CD4-positive, alpha-beta T cell treated with Interferon gamma for 1 hour (primary cell): ENCODE results near the gene CCIN.
"Not testable (repeated sequence)": the region's sequence is repeated elsewhere in the genome, so short reads cannot be mapped to it uniquely, and the experiment has no call there.

ENCODE experiments used
- DNase-seq: peaks from one replicate; pipeline ENCODE4 v3.0.0-alpha.2; 2020

Gene CCIN

DNA sequence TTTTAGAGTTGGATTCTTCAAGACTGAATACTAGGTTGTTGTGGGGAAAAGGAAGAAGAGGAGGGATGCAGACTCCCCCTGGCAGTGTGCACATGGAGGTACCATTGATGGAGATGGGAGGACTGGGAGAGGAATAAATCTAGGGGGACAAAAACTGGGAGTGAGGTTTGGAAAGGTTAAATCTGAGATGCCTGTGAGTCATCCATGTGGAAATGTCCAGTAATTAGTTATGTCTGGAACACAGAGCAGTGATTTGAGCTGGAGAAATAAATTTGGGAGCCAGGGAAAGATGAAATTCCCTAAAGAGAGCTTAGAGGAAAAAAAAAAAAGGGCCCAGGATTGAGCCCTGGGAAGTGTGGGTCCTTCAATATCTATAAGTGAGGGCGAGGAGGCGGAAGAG, 8.0 kb upstream of the CCIN start:
- DNase-seq = no peak

DNA sequence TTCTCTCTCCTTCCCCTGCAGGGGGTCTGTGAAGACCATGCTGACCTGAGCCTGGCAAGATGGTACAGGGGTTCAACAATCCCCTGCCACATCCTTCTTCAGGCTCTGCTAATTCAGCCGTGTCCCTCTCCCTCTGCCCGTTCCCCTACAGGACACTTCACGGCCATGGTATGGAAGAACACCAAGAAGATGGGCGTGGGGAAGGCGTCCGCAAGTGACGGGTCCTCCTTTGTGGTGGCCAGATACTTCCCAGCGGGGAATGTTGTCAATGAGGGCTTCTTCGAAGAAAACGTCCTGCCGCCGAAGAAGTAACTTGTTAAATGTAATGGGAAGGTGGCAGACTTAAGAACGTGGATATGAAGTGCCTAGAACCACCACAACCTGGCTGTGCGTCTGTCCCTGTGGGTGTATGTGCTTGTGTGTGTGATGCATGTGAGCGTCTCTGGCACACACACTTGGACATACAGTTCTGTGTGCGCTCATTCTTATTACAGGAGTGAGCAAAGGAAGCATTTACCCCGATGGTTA, 6.9 kb upstream of the CCIN start:
- no peak for DNase-seq

DNA sequence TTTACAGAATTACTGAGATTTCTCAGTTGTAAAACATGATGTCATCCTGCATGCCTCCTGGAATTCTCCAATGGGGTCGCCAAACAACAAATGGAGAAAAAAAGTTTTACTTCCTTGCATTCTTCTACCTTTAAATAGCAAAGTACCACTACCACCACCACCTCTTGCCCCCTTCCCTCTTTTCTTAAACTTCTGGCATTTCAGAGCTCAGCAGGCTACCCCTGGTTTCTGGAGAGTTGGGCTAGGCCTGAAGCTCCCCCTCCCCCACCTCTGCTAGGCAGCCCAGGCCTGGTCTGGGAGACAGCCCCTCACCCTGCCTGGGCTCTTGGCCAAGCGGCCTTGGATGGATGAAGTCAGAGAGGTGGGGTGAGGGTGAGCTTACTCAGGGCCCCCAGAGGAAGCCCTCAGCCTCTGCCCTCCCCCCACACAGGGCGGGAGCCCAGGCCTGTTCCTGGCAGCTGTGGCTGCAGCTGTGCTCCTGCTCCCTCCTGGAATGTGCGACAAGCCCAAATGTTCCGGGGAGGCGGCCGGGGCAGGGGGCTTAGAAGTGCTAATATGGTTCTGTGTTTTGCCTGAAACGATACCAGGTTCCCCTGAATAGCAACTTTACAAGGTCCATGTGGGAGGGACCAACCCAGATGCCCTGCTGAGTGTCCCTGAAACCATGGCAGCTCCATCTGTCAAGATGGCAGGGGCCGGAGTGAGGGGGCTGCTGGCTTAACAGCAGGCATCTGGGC, 6.0 kb upstream of the CCIN start:
- no peak for DNase-seq

DNA sequence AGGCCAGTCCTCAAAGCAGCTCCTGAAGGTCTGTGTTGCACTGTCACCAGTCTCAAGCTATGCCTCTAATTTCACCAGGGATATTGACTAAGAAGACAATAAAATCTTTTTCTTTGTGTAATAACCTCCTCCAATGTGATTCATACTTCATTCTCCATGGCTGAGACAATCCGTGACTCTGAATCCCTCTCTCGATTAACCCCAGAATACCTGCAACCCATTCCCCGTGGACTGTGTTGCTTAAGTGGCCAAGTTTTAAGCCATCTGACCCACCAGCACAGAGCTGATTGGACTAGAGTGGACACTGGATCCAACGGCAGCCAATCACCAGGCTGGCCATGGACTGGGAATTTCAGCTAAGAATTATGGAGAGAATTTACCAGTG, 5.4 kb upstream of the CCIN start:
- no peak for DNase-seq

DNA sequence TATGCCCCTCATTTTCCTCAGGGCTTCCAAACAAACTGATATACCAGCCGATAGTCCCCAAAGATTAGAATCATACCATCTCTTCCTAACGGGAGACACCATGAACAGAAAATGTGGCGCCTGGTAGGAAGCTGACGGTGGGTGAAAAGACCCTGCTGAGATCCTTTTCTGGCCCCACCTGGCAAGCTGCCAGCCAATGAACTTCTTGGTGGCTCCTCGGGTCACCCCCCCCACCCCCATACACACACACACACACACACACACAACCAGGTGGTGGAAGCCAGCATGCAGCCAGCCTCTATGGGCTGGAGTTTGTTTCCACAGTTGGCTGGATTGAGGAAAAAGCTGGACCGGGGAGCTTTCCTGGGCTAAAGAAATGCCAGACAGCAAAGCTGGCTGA, 4.8 kb upstream of the CCIN start:
- no peak for DNase-seq

GRCh38 chr9:36164989-36165388, 4.2 kb upstream of the CCIN start:
- DNase-seq = no peak

GRCh38 chr9:36165826-36166167, 3.4 kb upstream of the CCIN start:
- DNase-seq = no peak

DNA sequence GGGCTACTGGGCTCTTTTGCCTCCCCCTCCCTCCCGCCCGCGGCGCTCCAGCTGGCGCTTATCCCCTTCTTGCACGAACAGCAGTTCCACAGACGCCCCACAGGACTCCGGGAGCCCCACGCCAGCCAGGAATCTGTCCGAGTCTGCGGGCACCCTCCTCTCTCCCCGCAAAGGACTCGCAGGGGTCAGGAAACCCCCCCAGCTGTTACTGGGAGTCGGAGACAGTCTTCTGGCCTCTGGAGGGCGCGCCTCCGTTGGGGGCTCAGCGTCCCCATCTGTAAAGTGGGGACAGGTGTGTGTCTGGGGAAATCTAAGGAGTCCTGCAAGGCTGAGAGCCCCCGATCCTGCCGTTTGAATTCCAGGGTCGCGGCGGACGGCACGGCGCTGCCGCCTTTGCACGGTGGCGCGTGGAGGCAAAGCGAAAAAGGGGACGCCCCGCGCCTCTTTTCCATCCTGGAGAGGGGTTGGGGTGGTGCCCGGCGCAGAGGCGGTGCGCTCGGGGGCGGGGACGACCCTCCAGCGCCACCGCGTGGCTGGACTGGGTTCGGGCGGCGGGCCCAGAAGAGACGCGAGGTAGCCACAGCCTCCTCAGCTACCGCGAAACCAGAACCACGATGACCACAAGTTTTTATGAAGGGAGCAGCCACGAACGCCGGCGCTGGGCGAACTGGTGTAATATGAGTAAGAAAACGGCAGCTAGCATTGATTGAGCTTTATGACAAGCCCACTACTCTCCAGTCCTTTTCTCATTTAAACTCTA, 2.8 kb upstream of the CCIN start:
- DNase-seq = peak; percentile 81

DNA sequence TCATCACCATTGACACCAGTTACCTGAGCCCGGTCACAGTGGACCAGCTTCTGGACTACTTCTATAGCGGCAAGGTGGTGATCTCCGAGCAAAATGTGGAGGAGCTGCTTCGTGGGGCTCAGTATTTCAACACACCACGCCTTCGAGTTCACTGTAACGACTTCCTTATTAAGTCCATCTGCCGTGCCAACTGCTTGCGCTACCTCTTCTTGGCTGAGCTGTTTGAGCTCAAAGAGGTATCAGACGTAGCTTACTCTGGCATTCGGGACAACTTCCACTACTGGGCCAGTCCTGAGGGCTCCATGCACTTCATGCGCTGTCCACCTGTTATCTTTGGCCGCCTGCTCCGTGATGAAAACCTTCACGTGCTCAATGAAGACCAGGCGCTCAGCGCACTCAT, 520 bp downstream of the CCIN start:
- no peak for DNase-seq

DNA sequence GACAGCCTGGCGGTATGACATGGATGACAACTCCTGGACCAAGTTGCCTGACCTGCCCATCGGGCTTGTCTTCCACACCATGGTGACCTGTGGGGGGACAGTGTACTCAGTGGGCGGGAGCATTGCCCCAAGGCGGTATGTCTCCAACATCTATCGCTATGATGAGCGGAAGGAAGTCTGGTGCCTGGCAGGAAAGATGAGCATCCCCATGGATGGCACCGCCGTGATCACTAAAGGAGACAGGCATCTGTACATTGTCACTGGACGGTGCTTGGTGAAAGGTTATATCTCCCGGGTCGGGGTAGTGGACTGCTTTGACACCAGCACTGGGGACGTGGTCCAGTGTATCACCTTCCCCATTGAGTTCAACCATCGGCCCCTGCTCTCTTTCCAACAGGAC, 1.3 kb downstream of the CCIN start:
- DNase-seq = no peak

DNA sequence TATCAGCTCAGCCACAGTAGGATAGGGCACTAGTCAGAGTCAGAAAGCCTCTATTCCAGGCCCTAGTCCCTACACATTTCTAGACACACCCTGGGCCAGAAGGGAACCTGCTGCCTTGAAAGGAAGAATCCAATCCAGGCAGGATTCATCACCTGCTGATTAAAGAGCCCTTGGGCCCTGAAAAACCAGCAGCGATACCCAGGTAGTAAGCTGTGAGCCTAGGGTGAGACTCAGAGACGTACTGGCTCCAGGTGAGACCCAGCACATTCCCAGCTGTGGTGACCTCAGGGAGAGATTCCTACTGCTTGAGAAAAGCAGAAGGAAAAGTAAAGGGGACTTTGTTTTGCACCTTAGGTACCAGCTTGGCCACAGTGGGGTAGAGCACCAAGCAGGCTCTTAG, 4.7 kb downstream of the CCIN start:
- no peak for DNase-seq

DNA sequence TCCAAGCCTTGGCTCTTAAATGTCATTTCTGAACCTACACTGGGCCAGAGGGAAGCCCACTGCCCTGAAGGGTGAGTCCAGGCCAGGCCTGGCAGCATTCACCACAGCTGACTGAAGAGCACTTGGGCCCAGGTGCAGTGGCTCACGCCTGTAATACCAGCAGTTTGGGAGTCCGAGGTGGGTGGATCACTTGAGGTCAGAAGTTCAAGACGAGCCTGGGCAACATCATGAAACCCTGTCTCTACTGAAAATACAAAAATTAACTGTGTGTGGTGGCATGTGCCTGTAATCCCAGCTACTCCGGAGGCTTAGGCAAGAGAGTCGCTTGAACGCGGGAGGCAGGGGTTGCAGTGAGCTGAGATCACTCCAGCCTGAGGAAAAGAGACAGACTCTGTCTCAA, 5.1 kb downstream of the CCIN start:
- DNase-seq = no peak

- DNase-seq = no peak
Observed at GRCh38 chr9:36174731-36175130, 5.5 kb downstream of the CCIN start.

GRCh38 chr9:36175209-36175608, 6.0 kb downstream of the CCIN start:
- DNase-seq = not testable (repeated sequence)

GRCh38 chr9:36176496-36176895, 7.3 kb downstream of the CCIN start:
- not testable (repeated sequence) for DNase-seq

- no peak for DNase-seq
Observed at GRCh38 chr9:36177571-36177970, 8.4 kb downstream of the CCIN start.

DNA sequence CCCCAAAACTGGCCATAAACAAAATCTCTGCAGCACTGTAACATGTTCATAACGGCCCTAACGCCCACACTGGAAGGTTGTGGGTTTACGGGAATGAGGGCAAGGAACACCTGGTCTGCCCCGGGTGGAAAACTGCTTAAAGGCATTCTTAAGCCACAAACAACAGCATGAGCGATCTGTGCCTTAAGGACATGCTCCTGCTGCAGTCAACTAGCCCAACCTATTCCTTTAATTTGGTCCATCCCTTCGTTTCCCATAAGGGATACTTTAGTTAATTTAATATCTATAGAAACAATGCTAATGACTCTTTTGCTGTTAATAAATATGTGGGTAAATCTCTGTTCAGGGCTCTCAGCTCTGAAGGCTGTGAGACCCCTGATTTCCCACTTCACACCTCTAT, 11.1 kb downstream of the CCIN start:
- not testable (repeated sequence) for DNase-seq

- no peak for DNase-seq
Observed at GRCh38 chr9:36187414-36187813, 18.2 kb downstream of the CCIN start.

- no peak for DNase-seq
Observed at GRCh38 chr9:36188212-36188611, 19.0 kb downstream of the CCIN start.

DNA sequence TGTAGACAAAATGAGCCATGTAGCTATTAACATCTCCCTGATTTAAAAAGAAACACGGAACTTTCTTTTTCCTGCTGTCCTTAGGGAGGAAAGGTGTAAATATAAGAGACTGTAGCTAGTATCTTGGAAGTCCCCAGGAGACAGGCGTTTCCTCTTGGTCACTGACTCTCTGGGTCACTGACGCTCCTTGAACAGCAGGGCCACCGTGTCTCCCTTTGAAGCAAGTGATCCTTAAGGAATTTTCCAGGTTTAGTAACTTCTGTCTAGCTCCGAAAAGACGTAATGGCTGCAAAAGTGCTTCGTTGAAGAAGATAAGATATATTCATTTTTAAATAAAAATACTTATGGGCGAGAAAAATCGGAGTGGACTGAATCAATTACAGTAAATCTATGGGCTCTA, 20.8 kb downstream of the CCIN start:
- DNase-seq = no peak

- DNase-seq = peak; percentile 96
Observed at GRCh38 chr9:36190388-36191289, 21.5 kb downstream of the CCIN start, which contains the start of gene CLTA. Gene CLTA, plus strand, starts transcription at chr9:36190921. Its CDS starts 136 bp downstream, at chr9:36191057.

DNA sequence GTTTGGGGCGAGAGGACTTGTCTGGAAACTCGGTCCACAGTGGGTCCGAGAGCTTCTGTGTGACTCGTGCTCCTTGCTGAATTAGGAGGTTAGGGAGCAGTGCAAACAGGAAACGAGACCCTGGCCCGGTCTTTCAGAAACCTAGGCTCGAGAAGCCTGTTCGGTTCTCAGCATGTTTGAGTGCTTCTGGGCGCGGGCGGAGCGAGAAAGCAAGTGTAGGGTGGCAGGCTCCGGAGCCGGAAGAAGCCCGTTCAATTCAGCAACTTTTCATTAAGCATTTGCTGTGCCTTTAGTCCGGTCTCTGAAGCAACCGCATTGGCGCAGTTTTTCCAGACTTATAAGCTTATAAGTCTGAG, 22.1 kb downstream of the CCIN start:
- DNase-seq = peak; percentile 3

- no peak for DNase-seq
Observed at GRCh38 chr9:36191686-36192085, 22.5 kb downstream of the CCIN start.
